IMR-90 (cell line): Measurements from ENCODE around the gene TACC3. TPM values are rescaled to one million over a fixed set of nuclear protein-coding genes. Genes with fewer than 3 reads are reported as not detected.

Experiments
- ATAC-seq: fragments of 200-7000 bp; cut with Tn5 transposase; 2 replicates; pipeline ENCODE4 v1.9.1; 2020; ENCODE audit warnings: low read depth, mild to moderate bottlenecking, moderate library complexity
- BruUV-seq: library from RNA; stranded (reverse); fragments of 400-500 nt; replicated peaks from 2 replicates; lab custom pipeline; 2021; lab: Mats Ljungman, UMichigan
- CTCF ChIA-PET: fragments of 300-600 bp; formaldehyde crosslinking; extraction: SDS; loops from one replicate; lab custom pipeline; 2021; ENCODE audit warnings: antibody characterized with exemption; lab: Yijun Ruan, JAX
- POLR2A ChIA-PET: fragments of 300-600 bp; sonication (Branson Sonifier 250); formaldehyde crosslinking; loops from one replicate; lab custom pipeline; 2022; ENCODE audit warnings: antibody characterized with exemption; ENCODE audit not compliant: unreplicated experiment; lab: Charles Lee
- DNase-seq: peaks from one replicate; pipeline ENCODE4 v3.0.0; 2013
- H2AFZ ChIP-seq: replicated peaks from 2 replicates; pipeline ENCODE3; 2013; ENCODE audit warnings: low read length, mild to moderate bottlenecking; ENCODE audit not compliant: poor library complexity
- H2AK5ac ChIP-seq: 2 replicates; pipeline ENCODE4 v1.6.1; 2013; ENCODE audit warnings: low read depth, low read length, inconsistent platforms
- H2AK9ac ChIP-seq: replicated peaks from 2 replicates; pipeline ENCODE3; 2013; ENCODE audit warnings: mild to moderate bottlenecking, low read depth, low read length, moderate library complexity; ENCODE audit not compliant: poor library complexity
- H2BK120ac ChIP-seq: 2 replicates; pipeline ENCODE4 v1.6.1; 2013; ENCODE audit warnings: low read depth, low read length, inconsistent platforms
- H2BK15ac ChIP-seq: 3 replicates; pipeline ENCODE4 v1.6.1; 2013; ENCODE audit warnings: low read depth, low read length, inconsistent platforms
- H2BK20ac ChIP-seq: 2 replicates; pipeline ENCODE4 v1.6.1; 2013; ENCODE audit warnings: low read depth, mild to moderate bottlenecking, inconsistent platforms, low read length, moderate library complexity
- H2BK5ac ChIP-seq: 2 replicates; pipeline ENCODE4 v1.6.1; 2013; ENCODE audit warnings: mild to moderate bottlenecking, low read depth, low read length, inconsistent platforms; ENCODE audit not compliant: poor library complexity, severe bottlenecking
- H3K14ac ChIP-seq: replicated peaks from 2 replicates; pipeline ENCODE4 v1.6.1; 2013; ENCODE audit warnings: low read depth, low read length, inconsistent platforms
- H3K18ac ChIP-seq: 2 replicates; pipeline ENCODE4 v1.6.1; 2013; ENCODE audit warnings: low read depth, low read length, control low read depth
- H3K23ac ChIP-seq: 2 replicates; pipeline ENCODE4 v1.6.1; 2013; ENCODE audit warnings: low read depth, low read length, inconsistent platforms
- H3K27ac ChIP-seq: 2 replicates; pipeline ENCODE4 v1.5.1; 2013; ENCODE audit warnings: mild to moderate bottlenecking, control low read depth, low read length; ENCODE audit not compliant: insufficient read depth
- H3K27me3 ChIP-seq: 2 replicates; pipeline ENCODE4 v1.6.1; 2013; ENCODE audit warnings: low read length; ENCODE audit not compliant: control insufficient read depth, insufficient read depth
- H3K36me3 ChIP-seq: 2 replicates; pipeline ENCODE4 v1.6.1; 2013; ENCODE audit warnings: low read length, mixed read lengths; ENCODE audit not compliant: control insufficient read depth, insufficient read depth
- H3K4ac ChIP-seq: 2 replicates; pipeline ENCODE4 v1.6.1; 2013; ENCODE audit warnings: low read depth, low read length, inconsistent platforms
- H3K4me1 ChIP-seq: 2 replicates; pipeline ENCODE4 v1.6.1; 2013; ENCODE audit warnings: low read length, mixed read lengths; ENCODE audit not compliant: control insufficient read depth, insufficient read depth
- H3K4me2 ChIP-seq: 2 replicates; pipeline ENCODE4 v1.6.1; 2013; ENCODE audit warnings: low read depth, mild to moderate bottlenecking, control low read depth, low read length, moderate library complexity
- H3K4me3 ChIP-seq: 2 replicates; pipeline ENCODE4 v1.5.1; 2013; ENCODE audit warnings: low read depth, mild to moderate bottlenecking, control low read depth, low read length, moderate library complexity; ENCODE audit not compliant: insufficient read depth
- H3K56ac ChIP-seq: 2 replicates; pipeline ENCODE4 v1.6.1; 2013; ENCODE audit warnings: low read length, inconsistent platforms; ENCODE audit not compliant: insufficient read depth; ENCODE audit errors: extremely low read depth
- H3K79me1 ChIP-seq, 2 experiments: 2 replicates each; pipeline ENCODE4 v1.6.1; 2013; ENCODE audit warnings: low read length in 2 of 2, inconsistent platforms in 1 of 2, low read depth in 1 of 2
- H3K9ac ChIP-seq: 2 replicates; pipeline ENCODE4 v1.6.1; 2013; ENCODE audit warnings: low read depth, low read length, control low read depth
- H3K9me1 ChIP-seq: 2 replicates; pipeline ENCODE4 v1.6.1; 2013; ENCODE audit warnings: low read length, inconsistent platforms; ENCODE audit not compliant: insufficient read depth
- H3K9me3 ChIP-seq: 2 replicates; pipeline ENCODE4 v1.6.1; 2013; ENCODE audit warnings: low read length; ENCODE audit not compliant: control insufficient read depth, insufficient read depth
- H4K20me1 ChIP-seq: 2 replicates; pipeline ENCODE4 v1.6.1; 2013; ENCODE audit warnings: low read length, inconsistent platforms; ENCODE audit not compliant: insufficient read depth
- H4K5ac ChIP-seq: 2 replicates; pipeline ENCODE4 v1.6.1; 2013; ENCODE audit warnings: mild to moderate bottlenecking, low read depth, low read length, control low read depth
- H4K8ac ChIP-seq, 2 experiments: 2 replicates each; pipeline ENCODE4 v1.6.1; 2013; ENCODE audit warnings: low read depth in 2 of 2, low read length in 2 of 2, control low read depth in 1 of 2, inconsistent platforms in 1 of 2
- H4K91ac ChIP-seq: 2 replicates; pipeline ENCODE4 v1.6.1; 2013; ENCODE audit warnings: low read depth, low read length, inconsistent platforms; ENCODE audit not compliant: insufficient read depth
- BHLHE40 ChIP-seq: fragments of 150-350 bp; IDR thresholded peaks from 2 replicates; pipeline ENCODE4 v1.6.1; 2016; ENCODE audit warnings: mild to moderate bottlenecking, low read depth, low read length
- CEBPB ChIP-seq: IDR thresholded peaks from 2 replicates; pipeline ENCODE4 v1.6.1; 2012; ENCODE audit warnings: low read depth, low read length, improper control_type of control experiment
- CHD1 ChIP-seq: IDR thresholded peaks from 2 replicates; pipeline ENCODE4 v1.6.1; 2012; ENCODE audit warnings: low read depth, low read length, improper control_type of control experiment
- CTCF ChIP-seq: conservative IDR thresholded peaks from 2 replicates; pipeline ENCODE4 v1.5.1; 2012; ENCODE audit warnings: mild to moderate bottlenecking, low read depth, low read length, improper control_type of control experiment
- ELK1 ChIP-seq: fragments of 150-350 bp; IDR thresholded peaks from 2 replicates; pipeline ENCODE4 v1.6.1; 2016; ENCODE audit warnings: low read depth, mild to moderate bottlenecking, low read length, moderate library complexity, borderline replicate concordance
- FOS ChIP-seq: fragments of 150-350 bp; IDR thresholded peaks from 2 replicates; pipeline ENCODE4 v1.6.1; 2016; ENCODE audit warnings: low read depth, low read length
- MAFK ChIP-seq: IDR thresholded peaks from 2 replicates; pipeline ENCODE4 v1.6.1; 2012; ENCODE audit warnings: low read depth, low read length, improper control_type of control experiment
- MAZ ChIP-seq: IDR thresholded peaks from 2 replicates; pipeline ENCODE4 v1.6.1; 2012; ENCODE audit warnings: low read depth, mild to moderate bottlenecking, low read length, improper control_type of control experiment, moderate library complexity, borderline replicate concordance
- MXI1 ChIP-seq: IDR thresholded peaks from 2 replicates; pipeline ENCODE4 v1.6.1; 2012; ENCODE audit warnings: low read depth, mild to moderate bottlenecking, low read length, moderate library complexity, borderline replicate concordance
- NFE2L2 ChIP-seq: fragments of 150-350 bp; IDR thresholded peaks from 2 replicates; pipeline ENCODE4 v1.6.1; 2016; ENCODE audit warnings: low read depth, mild to moderate bottlenecking, low read length
- POLR2A ChIP-seq: IDR thresholded peaks from 2 replicates; pipeline ENCODE4 v1.6.1; 2012; ENCODE audit warnings: mild to moderate bottlenecking, low read depth, low read length
- RAD21 ChIP-seq: IDR thresholded peaks from 2 replicates; pipeline ENCODE4 v1.6.1; 2012; ENCODE audit warnings: low read length, improper control_type of control experiment
- RCOR1 ChIP-seq: IDR thresholded peaks from 2 replicates; pipeline ENCODE4 v1.6.1; 2012; ENCODE audit warnings: mild to moderate bottlenecking, low read length, improper control_type of control experiment; ENCODE audit not compliant: insufficient replicate concordance
- RFX5 ChIP-seq: IDR thresholded peaks from 2 replicates; pipeline ENCODE4 v1.8.0; 2012; ENCODE audit warnings: low read depth, mild to moderate bottlenecking, low read length, moderate library complexity
- SMC3 ChIP-seq: fragments of 150-350 bp; IDR thresholded peaks from 2 replicates; pipeline ENCODE4 v1.6.1; 2016; ENCODE audit warnings: low read depth, mild to moderate bottlenecking, antibody characterized with exemption, low read length, moderate library complexity
- USF2 ChIP-seq: fragments of 150-350 bp; IDR thresholded peaks from 2 replicates; pipeline ENCODE4 v1.6.1; 2017; ENCODE audit warnings: mild to moderate bottlenecking, antibody characterized with exemption, low read length, low read depth
- WGBS, 2 experiments: methylation state at CpG; one replicate each; pipeline versions ENCODE4 v1.1.5 to v1.1.7; 2013; ENCODE audit warnings: missing lambda C conversion rate in 2 of 2; ENCODE audit not compliant: insufficient read length in 1 of 2; ENCODE audit errors: extremely low coverage in 2 of 2; 5-methylcytosine and 5-hydroxymethylcytosine counted together
- dilution Hi-C: fragments of 300-500 bp; cut with HindIII; formaldehyde crosslinking; loops from one replicate; pipeline ENCODE4 v1.14.3; 2018; ENCODE audit warnings: low sequenced_read_pairs; ENCODE audit not compliant: unreplicated experiment
- in situ Hi-C: fragments of 300-500 bp; cut with MboI; formaldehyde crosslinking; loops from 3 replicates; pipeline ENCODE4 v1.14.3; 2019; ENCODE audit warnings: low sequenced_read_pairs, inconsistent platforms, mixed read lengths
- intact Hi-C: fragments of 100-400 bp; cut with micrococcal nuclease; formaldehyde crosslinking; loops from 2 replicates; pipeline ENCODE4 v1.10.0; 2022
- polyA plus RNA-seq, 3 experiments: library from polyadenylated mRNA; depleted of rRNA; stranded (reverse); fragments of >200 nt; gene quantifications; 2 replicates each; pipeline ENCODE4 v1.2.3, GENCODE V29; 2012; ENCODE audit warnings: low replicate concordance in 1 of 3
- total RNA-seq: library from RNA; depleted of rRNA; stranded (reverse); fragments of >200 nt; gene quantifications from 2 replicates; pipeline ENCODE4 v1.2.3, GENCODE V29; 2012

TACC3 gene
- total and polyA plus RNA-seq, 2 of the 4 experiments (the other 2 are of a cell fraction), result 15.1 to 49.7 TPM

- Histone ChIP-seq H3K9me3 (no peaks in the 10 kb centered on the region), H2AK5ac (no peak overlapping the region), H3K23ac (no peak overlapping the region), H4K8ac (no peak overlapping the region), H3K4me2 (no peak overlapping the region), H2AK9ac (no peak overlapping the region), H4K5ac (no peak overlapping the region), H3K36me3 (peaks cover 45% of the 10 kb centered on the region), H4K20me1 (peaks cover 21% of the 10 kb centered on the region), H4K91ac (no peak overlapping the region), H3K14ac (no peak overlapping the region), H3K4ac (no peak overlapping the region), H3K18ac (no peak overlapping the region), H2BK120ac (no peak overlapping the region), H3K9ac (no peak overlapping the region), H3K9me1 (no peaks in the 10 kb centered on the region), H2BK20ac (no peak overlapping the region), H2BK5ac (no peak overlapping the region), H2AFZ (no peak overlapping the region), H2BK15ac (no peak overlapping the region), H3K56ac (no peak overlapping the region), H3K79me1 (peaks cover 0 to 23% of the 10 kb centered on the region in 2 experiments; a peak in 3 of 4 replicates), H3K4me3 (no peak overlapping the region), H3K27me3 (no peaks in the 10 kb centered on the region), H3K27ac (no peak overlapping the region), H3K4me1 (no peaks in the 10 kb centered on the region)
- TF ChIP-seq NFE2L2, result no peak
- no peak for TF ChIP-seq RCOR1
- no peak for TF ChIP-seq RAD21
- TF ChIP-seq RFX5, result no peak
- TF ChIP-seq POLR2A, result no peak
- no peak for TF ChIP-seq MAFK
- no peak for TF ChIP-seq MXI1
- TF ChIP-seq MAZ, result no peak
- TF ChIP-seq CTCF, result no peak
- no peak for TF ChIP-seq ELK1
- TF ChIP-seq USF2, result no peak
- no peak for TF ChIP-seq CHD1
- no peak for TF ChIP-seq FOS
- no peak for TF ChIP-seq SMC3
- TF ChIP-seq BHLHE40, result no peak
- TF ChIP-seq CEBPB, result no peak
- intact Hi-C loops, result no loop called here
- dilution Hi-C loops, result no loop called here
- WGBS, 2 experiments, result 100% methylated on average over 3 of the region's 9 CpGs; no CpG with 5 or more reads in 1 of the 2 experiments
- POLR2A ChIA-PET, result no interaction called here
- CTCF ChIA-PET, result interaction anchor here (2.1 kb wide), 1 partner anchor 11 kb away, joined by 22 read pairs; no protein-coding TSS in a partner anchor
- BruUV-seq, result no TSS peak
- ATAC-seq (no peak), DNase-seq (no peak)
- in situ Hi-C loops, result no loop called here
Measured at GRCh38 chr4:1691737-1692373, 29.5 kb upstream of the TACC3 start.
